GM19467 (cell line): ENCODE data around the gene BID.
A peak's percentile ranks its signal among the peaks of the same experiment; 100 is the strongest.

Experiments
- ATAC-seq: cut with Tn5 transposase; IDR thresholded peaks from one replicate; pipeline ENCODE4 v1.9.1; 2021; ENCODE audit warnings: mild to moderate bottlenecking, moderate library complexity; ENCODE audit not compliant: unreplicated experiment

The BID gene

DNA sequence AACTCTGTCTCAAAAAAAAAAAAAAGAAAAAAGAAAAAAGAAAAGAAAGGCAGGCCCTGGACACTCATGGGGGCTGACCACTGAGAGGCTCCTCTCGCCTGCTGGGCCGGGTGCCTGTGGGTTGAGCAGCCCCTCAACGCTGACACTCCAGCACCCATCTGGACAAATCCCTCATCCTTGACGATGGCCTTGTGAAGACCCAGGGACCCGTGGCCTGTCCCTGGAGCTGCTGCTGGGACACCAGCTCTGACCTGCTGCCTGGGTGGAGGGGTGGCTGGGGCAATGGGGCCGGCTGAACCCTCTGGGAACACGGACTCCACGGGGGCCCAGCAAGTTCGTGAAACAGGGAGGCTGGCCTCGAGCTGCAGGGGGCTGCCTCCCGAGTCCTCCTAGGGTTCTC lies 10.5 kb upstream of the BID start:
- ATAC-seq = no peak

DNA sequence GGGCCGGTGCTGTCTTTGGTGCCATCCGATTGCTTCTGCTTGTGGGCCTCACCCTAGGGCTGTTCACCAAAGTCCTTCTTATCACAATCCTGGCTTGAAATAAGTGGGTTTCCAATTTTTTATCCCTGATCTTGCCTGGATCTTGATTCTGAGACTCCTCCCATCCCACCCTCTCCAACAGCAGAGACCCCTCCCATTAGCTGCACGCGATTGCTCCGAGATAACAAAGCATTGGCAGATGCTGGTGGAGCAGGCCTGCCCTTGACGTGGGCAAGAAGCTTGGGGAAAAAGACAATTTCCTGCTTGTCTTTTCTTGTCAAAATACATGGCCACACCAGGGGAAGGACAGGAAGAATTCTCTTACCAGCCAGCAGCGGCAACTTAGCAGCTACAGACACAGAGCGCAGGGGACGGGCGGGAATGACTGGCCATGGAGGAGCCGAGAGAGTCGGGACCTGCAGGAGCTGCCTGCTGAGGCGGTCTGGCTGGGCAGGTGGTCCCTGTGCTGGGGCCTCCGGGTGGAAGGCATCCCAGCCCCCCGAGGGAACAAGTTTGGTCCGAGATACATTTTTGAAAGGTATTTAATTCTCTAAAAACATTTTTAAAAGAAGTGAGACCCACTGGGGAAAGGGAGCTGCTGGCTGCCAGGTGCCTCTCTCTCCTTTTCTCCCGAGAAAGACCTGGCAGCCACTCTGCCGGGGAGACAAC lies 9.7 kb upstream of the BID start:
- ATAC-seq = no peak

GRCh38 chr22:17783312-17783711 lies 9.0 kb upstream of the BID start:
- ATAC-seq = no peak

DNA sequence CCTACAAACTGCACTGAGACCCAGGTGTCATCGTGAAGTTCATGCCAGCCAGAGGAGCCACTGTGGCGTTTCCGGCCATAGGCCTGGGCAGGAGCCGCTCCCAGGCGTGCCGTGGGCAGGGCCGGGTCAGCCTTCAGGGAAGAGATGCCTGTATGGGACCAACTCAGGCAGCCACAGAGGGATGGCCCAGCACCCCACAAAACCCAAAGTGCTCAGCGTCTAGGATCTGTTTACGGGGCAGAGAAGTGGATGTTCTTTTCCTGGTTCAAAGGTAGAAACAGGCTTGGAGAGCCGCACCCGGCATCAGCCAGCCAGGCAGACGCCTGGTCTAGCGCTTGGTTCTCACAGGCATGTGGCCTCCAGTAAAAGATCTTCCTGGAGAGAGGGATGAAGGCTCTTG lies 8.4 kb upstream of the BID start:
- ATAC-seq = no peak

DNA sequence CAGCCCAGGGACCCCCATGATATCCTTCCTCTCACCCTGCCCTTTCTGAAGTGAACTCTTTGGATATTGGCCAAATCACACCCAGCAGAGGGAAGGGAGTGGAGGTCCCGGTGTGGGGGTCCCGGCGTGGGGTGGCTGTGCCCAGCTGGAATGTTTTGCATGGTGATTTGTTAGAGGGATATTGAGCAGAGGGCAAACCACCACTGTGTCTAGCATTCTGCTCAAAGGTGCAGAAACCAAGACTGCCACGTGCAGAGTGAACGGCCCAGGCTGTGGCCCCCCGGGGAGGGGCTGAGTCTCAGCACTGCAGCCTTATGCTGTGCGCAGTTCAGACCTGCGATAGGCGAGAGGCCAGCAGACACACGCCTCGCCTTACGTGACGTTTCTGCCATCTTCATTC lies 7.9 kb upstream of the BID start:
- no peak for ATAC-seq

- ATAC-seq = no peak
Measured at GRCh38 chr22:17781319-17782031, 7.2 kb upstream of the BID start.

DNA sequence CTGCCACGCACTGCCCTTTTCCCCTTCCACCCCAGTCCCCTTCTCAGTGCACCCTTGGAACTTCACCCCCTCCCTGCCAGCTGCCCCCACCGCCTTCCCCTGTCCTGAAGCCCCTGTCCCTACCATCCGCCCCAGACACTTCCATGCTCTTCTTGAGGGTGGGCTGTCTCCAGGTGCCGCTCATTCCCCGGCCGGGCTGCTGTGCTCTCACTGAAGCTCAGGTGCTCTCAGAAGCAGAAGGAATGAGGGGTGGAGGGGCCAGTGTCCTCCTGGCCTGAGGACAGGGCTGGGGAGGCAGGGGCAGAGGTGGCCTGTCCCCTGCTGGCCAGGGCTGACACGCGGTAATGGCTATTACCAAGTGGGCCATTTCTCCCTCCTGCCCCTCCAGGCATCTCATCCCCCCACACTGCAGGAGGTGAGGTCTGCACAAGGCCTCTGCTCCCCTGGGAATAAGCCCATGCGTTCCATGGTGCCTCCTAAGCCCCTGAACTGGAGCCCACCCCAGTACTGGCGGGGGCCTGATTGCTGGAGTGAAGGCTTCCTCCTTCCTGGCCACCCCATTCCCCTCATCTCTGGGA lies 6.6 kb upstream of the BID start:
- no peak for ATAC-seq

GRCh38 chr22:17780116-17780740 lies 6.0 kb upstream of the BID start:
- ATAC-seq = no peak

- peak; percentile 40 for ATAC-seq
Measured at GRCh38 chr22:17779286-17780115, 5.2 kb upstream of the BID start.

GRCh38 chr22:17778412-17778976 lies 4.2 kb upstream of the BID start:
- ATAC-seq = no peak

- ATAC-seq = no peak
Measured at GRCh38 chr22:17777717-17778044, 3.4 kb upstream of the BID start.

DNA sequence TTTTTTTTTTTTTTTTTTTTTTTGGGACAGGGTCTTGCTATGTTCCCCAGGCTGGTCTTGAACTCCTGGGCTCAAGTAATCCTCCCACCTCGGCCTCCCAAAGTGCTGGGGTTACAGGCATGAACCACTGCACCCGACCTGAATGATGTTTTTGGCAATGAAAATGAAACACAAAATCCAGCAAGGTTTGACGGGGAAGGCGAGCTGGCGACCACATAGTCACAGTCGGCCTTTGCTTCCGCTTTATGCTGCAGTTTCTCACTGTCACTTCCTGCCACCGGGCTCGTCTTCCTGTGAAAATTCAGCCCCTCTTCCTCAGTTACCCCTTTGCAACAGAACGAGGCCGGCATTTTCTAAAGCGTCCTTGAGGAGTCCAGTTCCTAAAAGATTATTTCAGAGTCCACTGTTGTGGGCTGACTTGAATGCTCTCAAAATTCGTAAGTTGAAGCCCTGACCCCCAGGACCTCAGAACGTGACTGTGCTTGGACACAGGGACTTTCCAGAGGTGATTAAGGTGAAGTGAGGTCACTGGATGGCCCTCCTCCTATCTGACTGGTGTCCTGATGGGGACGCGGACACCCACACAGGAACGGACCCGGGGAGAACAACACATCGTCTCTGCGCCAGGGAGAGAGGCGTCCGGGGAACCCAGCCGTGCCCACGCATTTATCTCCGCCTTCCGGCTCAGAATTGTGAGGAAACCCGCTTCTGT lies 2.9 kb upstream of the BID start:
- no peak for ATAC-seq

DNA sequence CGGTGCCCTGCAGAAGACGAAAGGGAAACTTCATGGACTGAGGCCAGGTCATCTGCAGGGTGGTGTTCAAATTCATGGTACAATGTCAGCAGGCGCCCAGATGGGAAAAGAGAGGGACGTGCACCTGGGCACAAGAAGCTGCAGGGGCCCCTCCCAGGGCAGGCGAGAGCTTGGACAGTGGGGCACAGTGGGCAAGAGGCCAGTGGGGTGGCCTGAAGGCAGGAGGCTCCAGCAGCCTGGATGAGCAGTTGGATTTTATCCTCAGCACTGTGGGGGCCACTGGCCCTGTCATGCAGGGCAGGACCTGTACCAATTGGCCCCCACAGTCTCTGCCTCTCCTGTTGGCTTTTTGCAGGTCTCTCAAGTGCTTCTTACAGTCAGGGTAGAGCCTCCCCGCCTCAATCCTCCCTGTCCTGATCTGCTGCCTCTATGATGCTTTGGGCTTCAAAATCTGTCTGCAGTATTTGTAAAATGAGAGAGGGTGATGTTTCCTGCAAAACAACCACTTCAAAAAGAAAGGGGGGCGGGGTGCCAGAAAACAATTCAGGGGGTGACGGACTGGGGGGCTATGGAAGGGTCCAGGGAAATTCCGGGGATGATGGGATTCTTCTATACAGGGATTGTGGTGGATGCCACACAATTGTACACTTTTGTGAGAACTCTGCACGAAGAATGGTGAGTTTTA lies 1.7 kb upstream of the BID start:
- no peak for ATAC-seq

DNA sequence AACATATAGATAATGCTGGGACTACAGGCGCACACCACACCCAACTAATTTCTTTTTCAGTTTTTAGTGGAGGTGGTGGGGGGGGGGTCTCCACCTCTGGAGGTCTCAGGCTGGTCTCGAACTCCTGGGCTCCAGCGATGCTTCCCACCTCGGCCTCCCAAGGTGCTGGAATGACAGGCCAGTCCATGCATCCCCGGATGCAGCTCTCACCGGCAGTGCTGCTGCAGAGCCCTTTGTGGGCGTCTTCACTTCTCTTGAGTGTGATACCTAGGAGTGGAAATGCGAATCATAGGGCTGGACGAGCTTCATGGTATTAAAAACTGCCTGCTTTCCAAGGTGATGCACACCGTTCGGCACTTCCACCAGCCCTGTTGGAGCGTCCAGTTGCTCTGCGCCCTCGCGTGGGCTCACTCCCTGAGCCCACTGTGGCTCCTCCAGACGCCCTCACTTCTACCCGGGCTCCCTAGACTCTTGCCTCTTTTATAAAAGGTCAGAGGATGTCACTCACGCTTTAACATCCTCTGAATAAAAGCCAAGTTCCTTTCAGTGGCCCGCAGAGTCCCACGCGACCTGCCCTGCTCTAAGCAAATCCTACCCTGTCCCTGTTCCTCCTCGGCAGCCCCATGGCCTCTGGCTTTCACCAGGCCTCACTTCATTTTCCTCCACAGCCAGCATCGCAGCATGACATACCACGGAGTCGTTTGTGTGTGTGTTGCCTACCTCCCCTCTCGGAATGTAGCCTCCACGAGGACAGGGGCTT lies 837 bp upstream of the BID start:
- no peak for ATAC-seq

DNA sequence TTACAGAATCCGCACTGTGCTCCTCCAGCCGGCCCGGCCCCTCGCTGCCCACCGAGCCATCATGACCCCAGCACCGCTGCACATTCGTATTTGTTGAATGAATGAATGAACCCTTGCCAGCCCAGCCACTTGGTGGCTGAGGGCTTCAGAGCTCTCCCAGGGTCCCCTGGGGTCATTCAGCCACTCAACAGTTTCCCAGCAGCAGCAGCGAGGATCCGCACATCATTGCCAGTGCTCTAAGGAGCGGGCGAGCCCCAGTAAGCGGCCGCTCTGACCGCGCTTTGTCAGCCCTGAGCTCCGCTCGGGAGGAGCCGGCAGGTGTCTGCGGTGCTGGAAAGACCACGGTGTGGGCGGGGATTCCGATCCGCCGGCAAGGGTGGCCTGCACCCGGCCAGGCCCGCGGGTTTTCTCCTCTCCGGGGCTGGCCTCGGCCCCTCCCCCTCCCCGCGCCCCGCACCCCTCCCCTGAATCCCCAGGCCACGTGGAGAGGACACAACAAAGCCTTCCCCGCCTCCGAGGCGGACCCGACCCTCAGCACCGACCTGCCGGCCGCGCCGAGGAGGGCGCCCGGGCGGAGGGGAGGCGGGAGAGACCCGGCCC lies 563 bp downstream of the BID start:
- ATAC-seq = no peak

GRCh38 chr22:17772958-17773605 lies 1.2 kb downstream of the BID start:
- no peak for ATAC-seq

DNA sequence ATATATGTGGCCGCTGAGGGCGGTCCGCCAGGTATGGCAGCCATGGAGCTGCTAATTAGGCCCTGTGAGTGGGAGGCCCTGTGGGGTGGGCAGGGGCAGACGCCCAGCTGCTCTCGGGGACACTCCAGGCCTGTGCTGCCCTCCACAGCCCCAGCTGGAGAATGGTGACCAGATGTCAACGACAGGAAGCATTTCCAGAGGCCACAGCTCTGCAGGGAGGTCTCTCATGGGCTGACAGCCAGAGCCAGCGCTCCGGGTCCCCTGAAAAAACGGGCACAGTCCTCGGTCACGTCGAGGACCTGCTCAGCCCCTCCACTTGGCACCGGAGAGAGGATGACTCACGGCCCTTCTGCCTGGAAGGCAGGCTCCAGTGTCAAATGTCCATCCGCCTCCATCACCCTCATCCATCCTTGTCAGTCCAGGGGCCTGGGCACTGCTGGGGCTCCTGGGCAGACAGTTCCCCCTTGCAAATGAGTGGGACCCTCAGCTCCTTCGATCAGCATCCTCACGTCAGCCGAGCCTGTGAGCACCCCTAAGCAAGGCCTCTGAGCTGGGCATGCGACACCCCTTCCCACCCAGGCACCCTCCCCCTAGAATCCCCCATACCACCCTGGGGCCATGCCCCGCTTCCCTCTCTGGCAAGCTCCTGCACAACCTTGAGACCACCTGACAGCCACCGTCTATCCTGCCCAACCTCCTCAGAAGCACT lies 1.9 kb downstream of the BID start:
- no peak for ATAC-seq
